GM12891 (cell line): Measurements from ENCODE around the gene LAMP5.

Experiments used
- DNase-seq: peaks from one replicate; pipeline ENCODE4 v3.0.0; 2011; ENCODE audit warnings: low spot score; ENCODE audit not compliant: insufficient read length
- FAIRE-seq: peaks from 2 replicates; lab custom pipeline; 2011; peaks lifted over from hg19 to GRCh38; lab: Jason Lieb, UNC
- PAX5 ChIP-seq: IDR thresholded peaks from 2 replicates; pipeline ENCODE4 v1.6.1; 2011; ENCODE audit warnings: low read length, moderate library complexity, mild to moderate bottlenecking; ENCODE audit not compliant: insufficient read depth, severe bottlenecking
- POLR2A ChIP-seq: IDR thresholded peaks from 2 replicates; pipeline ENCODE4 v1.6.1; 2011; ENCODE audit warnings: low read depth, low read length, control low read depth
- POLR2AphosphoS5 ChIP-seq: IDR thresholded peaks from 2 replicates; pipeline ENCODE4 v1.6.1; 2011; ENCODE audit warnings: low read depth, low read length, control low read depth
- POU2F2 ChIP-seq: IDR thresholded peaks from 2 replicates; pipeline ENCODE4 v1.6.1; 2011; ENCODE audit warnings: low read depth, mild to moderate bottlenecking, control low read depth, low read length, moderate library complexity
- SPI1 ChIP-seq: IDR thresholded peaks from 2 replicates; pipeline ENCODE4 v1.6.1; 2011; ENCODE audit warnings: low read depth, low read length, control low read depth
- TAF1 ChIP-seq: IDR thresholded peaks from 2 replicates; pipeline ENCODE4 v1.6.1; 2011; ENCODE audit warnings: low read depth, low read length, control low read depth

The LAMP5 gene

GRCh38 chr20:9531581-9531980 lies 17.2 kb downstream of the LAMP5 start:
- TF ChIP-seq SPI1: no peak
- TF ChIP-seq POLR2AphosphoS5: no peak
- TF ChIP-seq TAF1: no peak
- no peak for TF ChIP-seq POLR2A
- FAIRE-seq: no peak
- no peak for DNase-seq

- no peak for TF ChIP-seq POLR2A
- TF ChIP-seq PAX5: no peak
- TF ChIP-seq POLR2AphosphoS5: no peak
- no peak for TF ChIP-seq SPI1
- TF ChIP-seq TAF1: no peak
- TF ChIP-seq POU2F2: no peak
- no peak for FAIRE-seq
- no peak for DNase-seq
These were observed 17.9 kb downstream of the LAMP5 start for GRCh38 chr20:9532069-9532838.

GRCh38 chr20:9534025-9534424 lies 19.6 kb downstream of the LAMP5 start:
- no peak for DNase-seq
- no peak for FAIRE-seq
- TF ChIP-seq SPI1 (no peak), PAX5 (no peak), TAF1 (no peak), POU2F2 (no peak), POLR2A (no peak), POLR2AphosphoS5 (no peak)

GRCh38 chr20:9535449-9535848 lies 21.1 kb downstream of the LAMP5 start:
- TF ChIP-seq POLR2AphosphoS5 (no peak), SPI1 (no peak), TAF1 (no peak), PAX5 (no peak), POU2F2 (no peak), POLR2A (no peak)
- FAIRE-seq: no peak
- DNase-seq: no peak

- FAIRE-seq: no peak
- TF ChIP-seq POLR2AphosphoS5 (no peak), POU2F2 (no peak), POLR2A (no peak), TAF1 (no peak), SPI1 (no peak), PAX5 (no peak)
- DNase-seq: no peak
These were observed 28.8 kb downstream of the LAMP5 start for GRCh38 chr20:9543214-9543613.

- FAIRE-seq: no peak
- TF ChIP-seq PAX5: no peak
- TF ChIP-seq POLR2AphosphoS5: no peak
- no peak for TF ChIP-seq POU2F2
- TF ChIP-seq TAF1: no peak
- no peak for TF ChIP-seq POLR2A
- TF ChIP-seq SPI1: no peak
These were observed 35.9 kb downstream of the LAMP5 start for GRCh38 chr20:9550283-9550682.

GRCh38 chr20:9550871-9551270 lies 36.5 kb downstream of the LAMP5 start:
- TF ChIP-seq PAX5: no peak
- TF ChIP-seq TAF1: no peak
- no peak for TF ChIP-seq POLR2AphosphoS5
- no peak for TF ChIP-seq SPI1
- TF ChIP-seq POU2F2: no peak
- no peak for TF ChIP-seq POLR2A
- DNase-seq (no peak), FAIRE-seq (no peak)

More at GRCh38 chr20:9550283-9550682, 35.9 kb downstream of the LAMP5 start:
- no peak for DNase-seq

- no peak for DNase-seq
- TF ChIP-seq TAF1 (no peak), SPI1 (no peak), POLR2A (no peak)
- no peak for FAIRE-seq
These were observed 37.6 kb downstream of the LAMP5 start for GRCh38 chr20:9551808-9552550.

GRCh38 chr20:9555781-9556180 lies 41.4 kb downstream of the LAMP5 start:
- DNase-seq (no peak), FAIRE-seq (no peak)

More at GRCh38 chr20:9555781-9556180, 41.4 kb downstream of the LAMP5 start:
- TF ChIP-seq TAF1 (no peak), PAX5 (no peak), POLR2A (no peak), POLR2AphosphoS5 (no peak), POU2F2 (no peak), SPI1 (no peak)
